Osteocyte (in vitro differentiated cells): ENCODE measurements around the gene SLBP. TPM values are rescaled to one million over a fixed set of nuclear protein-coding genes. Genes with fewer than 3 reads are reported as not detected.

Source experiments
- DNase-seq: peaks from one replicate; pipeline ENCODE4 v3.0.0; 2021; ENCODE audit warnings: mixed read lengths; ENCODE audit not compliant: unreplicated experiment; ENCODE audit errors: extremely low spot score
- H3K27ac Mint-ChIP-seq: one replicate; pipeline ENCODE4 v1.8.0; 2021; ENCODE audit warnings: mild to moderate bottlenecking, mixed read lengths; ENCODE audit not compliant: unreplicated experiment
- H3K27me3 Mint-ChIP-seq: one replicate; pipeline ENCODE4 v1.8.0; 2021; ENCODE audit warnings: mixed read lengths; ENCODE audit not compliant: unreplicated experiment
- H3K36me3 Mint-ChIP-seq: one replicate; pipeline ENCODE4 v1.8.0; 2021; ENCODE audit warnings: mixed read lengths; ENCODE audit not compliant: unreplicated experiment
- H3K4me1 Mint-ChIP-seq: one replicate; pipeline ENCODE4 v1.8.0; 2021; ENCODE audit warnings: mixed read lengths; ENCODE audit not compliant: unreplicated experiment
- H3K4me3 Mint-ChIP-seq: one replicate; pipeline ENCODE4 v1.8.0; 2021; ENCODE audit warnings: mild to moderate bottlenecking, moderate library complexity, mixed read lengths; ENCODE audit not compliant: unreplicated experiment
- H3K9me3 Mint-ChIP-seq: one replicate; pipeline ENCODE4 v1.8.0; 2021; ENCODE audit warnings: mixed read lengths; ENCODE audit not compliant: unreplicated experiment
- CTCF ChIP-seq: fragments of 200-600 bp; sonication (generic); IDR thresholded peaks from 2 replicates; pipeline ENCODE4 v1.5.0; 2021; ENCODE audit warnings: antibody characterized with exemption, mild to moderate bottlenecking, moderate library complexity
- total RNA-seq: library from RNA; stranded (reverse); gene quantifications from 2 replicates; pipeline ENCODE4 v1.2.1, GENCODE V29; 2021

The SLBP gene
- total RNA-seq, 1 donor from 2014 or later: 49.1 TPM

GRCh38 chr4:1735215-1735614 lies 23.1 kb upstream of the SLBP start:
- no peaks in the 10 kb centered on the region for H3K9me3 Mint-ChIP-seq
- H3K36me3 Mint-ChIP-seq: peaks cover 16% of the 10 kb centered on the region
- no peak for DNase-seq
- no peak for TF ChIP-seq CTCF
- no peaks in the 10 kb centered on the region for H3K4me1 Mint-ChIP-seq
- no peaks in the 10 kb centered on the region for H3K27me3 Mint-ChIP-seq
- H3K4me3 Mint-ChIP-seq: no peak overlapping the region
- no peak overlapping the region for H3K27ac Mint-ChIP-seq

- no peak overlapping the region for H3K27ac Mint-ChIP-seq
- no peak overlapping the region for H3K4me3 Mint-ChIP-seq
Observed at GRCh38 chr4:1732911-1733310, 20.8 kb upstream of the SLBP start.

GRCh38 chr4:1731180-1731579 lies 19.1 kb upstream of the SLBP start:
- no peak overlapping the region for H3K4me3 Mint-ChIP-seq
- H3K27ac Mint-ChIP-seq: no peak overlapping the region
- no peak for DNase-seq
- H3K36me3 Mint-ChIP-seq: peaks cover 6% of the 10 kb centered on the region
- H3K4me1 Mint-ChIP-seq: peaks cover 24% of the 10 kb centered on the region
- H3K9me3 Mint-ChIP-seq: no peaks in the 10 kb centered on the region
- no peaks in the 10 kb centered on the region for H3K27me3 Mint-ChIP-seq
- TF ChIP-seq CTCF: no peak

More at GRCh38 chr4:1732911-1733310, 20.8 kb upstream of the SLBP start:
- Mint-ChIP-seq H3K4me1 (peaks cover 7% of the 10 kb centered on the region), H3K9me3 (no peaks in the 10 kb centered on the region), H3K36me3 (peaks cover 9% of the 10 kb centered on the region), H3K27me3 (no peaks in the 10 kb centered on the region)
- DNase-seq: no peak
- no peak for TF ChIP-seq CTCF

GRCh38 chr4:1730532-1731135 lies 18.5 kb upstream of the SLBP start:
- H3K27me3 Mint-ChIP-seq: no peaks in the 10 kb centered on the region
- H3K9me3 Mint-ChIP-seq: no peaks in the 10 kb centered on the region
- peaks cover 4% of the 10 kb centered on the region for H3K36me3 Mint-ChIP-seq
- no peak for DNase-seq
- no peak overlapping the region for H3K27ac Mint-ChIP-seq
- H3K4me3 Mint-ChIP-seq: no peak overlapping the region
- TF ChIP-seq CTCF: no peak
- H3K4me1 Mint-ChIP-seq: peaks cover 25% of the 10 kb centered on the region

- Mint-ChIP-seq H3K9me3 (no peaks in the 10 kb centered on the region), H3K4me3 (no peak overlapping the region), H3K27ac (peak overlapping the region; percentile 80), H3K4me1 (peaks cover 27% of the 10 kb centered on the region), H3K36me3 (peaks cover 3% of the 10 kb centered on the region), H3K27me3 (no peaks in the 10 kb centered on the region)
- no peak for TF ChIP-seq CTCF
- DNase-seq: no peak
Observed at GRCh38 chr4:1728061-1728980, 16.2 kb upstream of the SLBP start.
